CD4-positive, alpha-beta T cell treated with Interferon alpha-2 for 1 hour (primary cell): ENCODE data around the gene ECHDC1.
A peak's percentile ranks its signal among the peaks of the same experiment; 100 is the strongest.
"Not testable (repeated sequence)": the region's sequence is repeated elsewhere in the genome, so short reads cannot be mapped to it uniquely, and the experiment has no call there.

ENCODE experiments used
- DNase-seq, 2 donors: peaks; one replicate each; pipeline ENCODE4 v3.0.0-alpha.2; 2020 to 2022

The ECHDC1 gene, protein sequence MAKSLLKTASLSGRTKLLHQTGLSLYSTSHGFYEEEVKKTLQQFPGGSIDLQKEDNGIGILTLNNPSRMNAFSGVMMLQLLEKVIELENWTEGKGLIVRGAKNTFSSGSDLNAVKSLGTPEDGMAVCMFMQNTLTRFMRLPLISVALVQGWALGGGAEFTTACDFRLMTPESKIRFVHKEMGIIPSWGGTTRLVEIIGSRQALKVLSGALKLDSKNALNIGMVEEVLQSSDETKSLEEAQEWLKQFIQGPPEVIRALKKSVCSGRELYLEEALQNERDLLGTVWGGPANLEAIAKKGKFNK

DNA sequence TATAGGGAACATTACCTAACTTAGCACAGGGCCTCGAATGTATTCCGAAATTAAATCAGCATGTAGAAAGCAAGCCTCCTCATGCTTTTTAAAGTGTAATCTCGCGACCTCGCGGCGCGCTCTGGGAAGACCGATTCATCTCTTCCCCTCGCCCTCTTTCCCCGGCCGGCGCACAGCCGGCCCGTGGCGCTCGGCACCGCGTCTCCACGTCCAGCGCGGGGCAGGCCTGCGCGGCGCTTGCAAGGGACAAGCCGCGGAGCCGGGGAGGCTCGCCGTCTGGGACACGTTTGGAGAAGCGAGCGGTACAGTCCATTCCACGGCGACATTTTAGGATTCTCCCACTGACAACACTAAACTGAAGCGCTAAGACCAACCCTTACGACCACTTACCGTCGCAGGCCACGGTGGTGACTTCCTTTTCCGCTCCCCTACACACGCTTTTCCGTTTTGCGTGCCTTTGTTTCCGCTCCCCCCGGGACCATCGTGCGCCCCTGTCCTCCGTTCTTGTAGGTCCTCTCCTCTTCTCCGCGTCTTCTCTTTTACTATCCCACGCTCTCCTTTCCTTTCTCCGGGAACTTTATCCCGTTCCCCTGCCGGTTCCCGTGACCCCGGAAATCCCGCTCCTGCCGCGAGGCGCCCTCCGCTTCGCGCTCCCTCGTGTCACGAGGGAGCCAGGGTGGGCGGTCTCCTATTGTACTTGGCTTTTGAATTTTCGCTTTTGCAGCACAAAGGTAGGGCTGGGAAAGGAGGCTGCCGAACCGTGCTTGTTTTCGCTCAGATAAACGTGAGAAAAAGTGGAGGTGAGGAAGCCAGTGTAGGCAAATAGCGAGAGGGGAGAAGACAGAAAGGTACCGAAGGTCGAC is at the start of gene ECHDC1:
Gene ECHDC1 (minus strand): TSS at position 664 of the 863 bp plus-strand sequence. CDS start 12,581 bp downstream, outside the sequence.
- DNase-seq: peak; percentile 63 to 72

DNA sequence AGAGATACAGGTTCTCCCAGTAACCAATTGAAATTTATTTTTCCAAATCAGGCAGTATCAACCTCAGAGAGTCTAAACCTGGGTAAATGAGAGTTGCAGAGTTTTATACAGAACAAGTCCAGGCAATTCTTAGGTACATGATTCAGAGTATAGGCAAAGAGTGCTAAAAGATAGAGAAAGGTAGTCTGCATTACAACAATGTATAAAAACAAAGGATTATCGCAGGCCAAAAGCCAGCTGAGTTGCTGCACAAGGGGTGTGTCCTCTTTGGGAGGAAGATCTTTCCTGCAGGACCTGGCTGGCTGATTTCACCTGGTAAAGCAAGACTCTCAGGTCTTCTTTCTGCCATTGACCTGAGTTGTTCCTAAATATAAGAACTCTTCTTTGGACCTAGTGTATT is 48.9 kb upstream of the ECHDC1 start:
- no peak for DNase-seq

DNA sequence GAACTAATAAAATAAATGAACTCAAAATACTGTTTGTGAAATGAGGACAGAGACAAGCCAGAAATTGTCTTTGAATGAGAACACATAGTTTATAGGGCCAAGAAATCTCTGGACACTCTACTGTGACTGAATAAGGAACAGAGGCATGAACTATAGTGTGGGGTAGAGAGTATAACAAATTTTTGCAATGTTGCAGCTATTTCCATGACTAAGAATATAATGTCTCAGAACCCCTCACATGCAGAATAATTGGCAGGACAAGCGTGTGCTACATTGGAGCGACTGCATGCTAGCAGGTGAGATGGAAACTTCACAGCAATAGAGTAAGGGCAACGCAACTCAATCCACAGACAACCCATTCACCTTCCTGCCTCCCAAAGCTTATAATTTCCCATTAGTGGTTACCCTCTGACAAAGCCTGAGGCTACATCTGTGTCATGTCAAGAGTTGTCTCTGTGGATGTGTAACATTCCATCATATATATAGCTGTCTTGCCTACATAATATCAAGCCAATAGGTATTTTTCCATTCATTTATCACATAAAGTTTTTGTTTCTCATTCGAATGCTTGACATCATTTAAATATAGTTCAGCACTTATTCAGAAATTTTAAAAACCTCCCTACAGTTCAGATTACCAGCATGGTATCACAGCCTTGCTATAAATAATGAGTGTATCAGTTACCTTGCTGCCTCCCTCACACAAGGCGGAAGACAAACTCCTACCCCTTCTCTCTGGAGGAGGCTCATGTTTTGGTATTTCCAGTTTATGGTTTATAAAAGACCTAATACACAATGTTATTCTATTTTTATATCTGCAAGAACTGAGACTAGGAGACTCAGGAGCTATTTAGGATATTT is 47.9 kb upstream of the ECHDC1 start:
- DNase-seq: no peak

DNA sequence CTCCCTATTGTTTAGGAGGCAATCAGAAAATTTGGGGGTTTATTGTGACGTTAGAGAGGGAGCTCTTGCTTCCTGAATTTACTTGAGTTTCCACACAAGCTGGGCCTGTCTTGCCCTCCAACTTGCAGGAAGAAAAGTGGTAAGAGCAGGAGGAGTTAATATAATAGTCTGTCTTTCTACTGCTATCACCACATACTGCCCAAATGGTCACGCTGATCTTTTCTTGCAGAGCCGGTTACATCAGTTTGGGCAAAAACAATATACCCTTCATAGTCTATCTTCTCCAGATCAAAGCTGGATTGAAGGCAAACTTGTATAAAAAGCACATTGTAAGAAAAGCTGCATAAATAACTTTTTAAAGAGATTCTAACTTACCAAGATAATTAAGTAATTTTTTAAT is 46.3 kb upstream of the ECHDC1 start:
- no peak for DNase-seq

DNA sequence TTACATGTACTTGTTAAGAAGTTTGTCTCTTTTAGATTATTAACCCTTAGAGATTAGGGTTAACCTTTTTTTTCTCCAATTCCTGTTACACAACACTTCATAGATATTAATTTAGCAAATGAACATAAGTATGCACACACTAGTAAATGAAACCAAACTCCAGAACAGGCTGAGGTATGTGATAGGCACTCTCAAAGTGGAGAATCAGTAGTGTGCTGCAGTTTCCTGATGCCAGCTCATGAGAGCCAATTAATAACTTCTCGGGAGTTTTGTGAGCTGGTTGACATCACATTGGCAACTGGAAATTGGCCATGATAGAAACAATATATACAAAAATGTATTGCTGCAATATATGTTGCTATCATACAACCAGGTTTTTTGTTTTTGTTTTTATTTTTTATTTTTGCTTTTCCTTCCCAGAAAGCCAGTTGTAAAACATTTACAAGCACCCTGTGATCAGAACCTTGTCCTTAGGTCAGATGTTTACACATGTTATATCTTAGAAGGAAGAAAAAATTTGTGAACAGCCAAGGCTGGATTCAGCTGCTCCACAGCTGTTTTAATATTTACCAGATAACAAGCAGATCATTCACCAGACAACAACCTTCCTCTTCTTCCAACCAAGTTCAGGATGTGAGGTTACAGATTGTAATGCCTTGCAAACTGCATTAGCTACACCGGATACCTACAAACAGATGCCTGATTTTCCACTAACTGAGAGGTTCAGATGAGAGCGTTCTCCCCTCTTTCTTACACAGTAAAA is 42.4 kb upstream of the ECHDC1 start:
- no peak for DNase-seq

DNA sequence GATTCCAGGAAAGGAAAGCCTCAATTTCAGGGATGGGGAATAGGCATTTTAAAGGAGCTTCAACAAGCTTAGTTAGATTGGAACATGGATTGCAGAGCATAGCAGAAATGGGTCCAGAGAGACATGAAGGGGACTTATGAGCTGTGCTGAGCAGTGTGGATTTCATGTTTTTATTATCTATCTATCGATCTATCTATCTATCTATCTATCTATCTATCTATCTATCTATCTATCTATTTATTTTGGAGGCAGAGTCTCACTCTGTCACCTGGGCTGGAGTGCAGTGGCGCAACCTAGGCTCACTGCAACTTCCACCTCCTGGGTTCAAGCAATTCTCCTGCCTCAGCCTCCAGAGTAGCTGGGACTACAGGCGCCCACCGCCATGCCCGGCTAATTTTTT is 41.4 kb upstream of the ECHDC1 start:
- not testable (repeated sequence) for DNase-seq

DNA sequence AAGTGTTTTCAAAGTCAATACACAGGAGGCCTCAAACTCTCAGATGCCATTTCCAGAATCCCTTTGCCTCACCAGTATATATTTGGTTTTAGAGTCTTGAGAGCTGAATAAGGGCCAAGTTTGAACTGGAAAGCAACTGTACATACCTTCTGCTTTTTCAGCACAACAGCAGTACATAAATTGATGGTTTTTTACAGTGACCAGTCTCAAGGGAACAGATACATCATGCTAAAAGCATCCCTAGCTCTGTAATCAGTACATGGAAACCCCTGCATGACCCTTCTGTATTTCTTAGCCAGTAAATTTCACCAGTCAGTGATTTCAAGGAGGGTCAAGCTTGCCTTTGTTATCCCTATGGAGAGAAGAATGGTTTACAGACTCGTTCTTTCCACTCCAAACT is 40.6 kb upstream of the ECHDC1 start:
- DNase-seq: no peak

DNA sequence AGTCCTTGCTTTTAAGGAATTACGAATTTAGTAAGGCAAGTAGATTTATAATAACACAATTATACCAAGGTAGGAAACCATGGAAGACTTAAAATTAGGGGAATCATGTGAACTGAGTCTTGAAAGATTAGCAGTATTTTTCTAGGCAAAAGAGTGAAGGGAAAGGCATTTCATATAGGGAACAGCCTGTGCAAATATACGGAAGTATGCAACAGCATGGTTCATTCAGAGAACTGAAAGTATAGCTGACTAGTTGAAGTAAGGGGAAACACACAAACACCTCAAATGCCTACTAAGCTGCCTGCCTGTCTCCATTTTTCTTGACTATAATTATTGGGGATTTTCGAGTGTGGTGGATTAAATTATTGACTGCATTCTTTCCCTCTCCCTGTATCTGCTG is 39.0 kb upstream of the ECHDC1 start:
- no peak for DNase-seq

DNA sequence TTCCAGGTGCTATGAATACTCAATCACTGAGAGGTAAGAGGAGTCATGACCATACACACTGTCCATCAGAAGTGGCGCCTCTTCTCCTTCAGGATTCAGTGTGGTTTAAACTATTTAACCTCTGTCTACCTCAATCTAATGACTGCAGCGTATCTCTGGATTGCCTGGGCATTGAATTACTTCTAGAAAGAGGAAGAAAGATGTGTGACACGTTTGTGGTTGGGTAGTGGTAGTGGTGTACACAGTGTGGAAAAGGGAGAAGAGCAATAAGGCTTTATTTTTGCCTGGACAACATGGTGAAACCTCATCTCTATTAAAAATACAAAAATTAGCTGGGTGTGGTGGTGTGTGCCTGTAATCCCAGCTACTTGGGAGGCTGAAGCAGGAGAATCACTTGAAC is 38.0 kb upstream of the ECHDC1 start:
- no peak for DNase-seq

DNA sequence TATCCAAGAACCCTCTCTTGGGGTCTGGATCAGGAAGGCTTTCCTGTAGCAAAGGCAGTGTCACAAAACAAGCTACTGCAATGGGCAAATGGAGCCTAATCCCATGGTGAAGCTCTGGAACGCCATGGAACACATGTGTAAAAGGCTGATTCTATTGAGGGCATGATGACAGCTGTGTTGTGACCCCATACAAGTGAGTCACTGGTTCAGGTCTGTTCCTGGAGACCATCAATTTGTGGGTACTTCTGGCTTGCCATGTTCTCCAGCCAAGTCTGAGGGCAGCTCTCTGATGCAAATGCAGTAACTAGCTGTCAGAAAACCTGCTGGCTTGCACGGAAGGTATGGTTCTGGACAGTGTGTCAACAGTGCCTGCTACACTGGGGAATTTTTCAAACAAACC is 33.3 kb upstream of the ECHDC1 start:
- no peak for DNase-seq

DNA sequence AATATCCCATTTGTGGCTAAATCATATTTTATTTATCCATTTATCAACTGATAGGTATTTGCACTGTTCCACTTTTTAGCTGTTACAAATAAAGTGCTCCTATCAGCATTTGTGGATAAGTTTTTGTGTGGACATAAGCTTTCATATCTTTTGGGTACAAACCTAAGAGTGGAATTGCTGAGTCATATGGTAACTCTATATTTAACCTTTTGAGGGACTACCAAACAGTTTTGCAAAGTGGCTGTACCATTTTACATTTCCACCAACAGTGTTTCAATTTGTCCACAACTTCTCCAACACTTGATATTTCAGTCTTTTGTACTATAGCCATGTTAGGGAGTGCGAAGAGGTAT is 23.6 kb upstream of the ECHDC1 start:
- DNase-seq: no peak

DNA sequence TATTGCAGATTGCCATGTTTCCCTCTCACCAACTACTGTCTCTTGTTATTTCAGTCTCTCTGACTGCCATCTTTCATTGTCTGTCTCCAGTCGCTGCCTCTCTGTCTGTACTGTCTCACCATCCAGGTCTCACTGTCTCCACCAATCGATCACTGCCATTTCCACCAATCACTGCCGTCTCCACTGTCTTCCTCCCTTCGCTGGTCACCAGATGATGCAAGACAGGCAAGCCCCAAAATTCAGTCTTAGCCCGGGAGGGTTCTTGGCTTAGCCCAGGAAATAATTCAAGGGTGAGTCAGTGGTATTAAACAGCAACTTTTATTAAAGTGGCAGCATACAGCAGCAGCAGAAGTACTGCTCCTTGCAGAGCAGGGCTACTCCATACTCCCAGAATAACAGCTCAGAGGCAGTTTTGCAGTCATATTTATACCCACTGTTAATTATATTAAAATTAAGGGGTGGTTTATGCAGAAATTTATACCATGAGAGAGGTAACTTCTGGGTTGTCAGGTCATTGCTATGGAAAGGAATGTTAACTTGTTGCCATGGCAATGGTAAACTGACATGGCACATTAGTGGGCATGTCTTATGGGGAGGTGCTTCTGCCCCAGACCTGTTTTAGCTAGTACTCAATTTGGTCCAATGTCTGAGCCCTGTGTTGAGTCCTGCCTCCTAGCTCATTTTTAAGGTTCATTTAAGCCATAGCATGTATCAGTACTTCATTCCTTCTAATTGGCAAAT is 23.0 kb upstream of the ECHDC1 start:
- DNase-seq: peak in 1 of 2 donors; percentile 44

DNA sequence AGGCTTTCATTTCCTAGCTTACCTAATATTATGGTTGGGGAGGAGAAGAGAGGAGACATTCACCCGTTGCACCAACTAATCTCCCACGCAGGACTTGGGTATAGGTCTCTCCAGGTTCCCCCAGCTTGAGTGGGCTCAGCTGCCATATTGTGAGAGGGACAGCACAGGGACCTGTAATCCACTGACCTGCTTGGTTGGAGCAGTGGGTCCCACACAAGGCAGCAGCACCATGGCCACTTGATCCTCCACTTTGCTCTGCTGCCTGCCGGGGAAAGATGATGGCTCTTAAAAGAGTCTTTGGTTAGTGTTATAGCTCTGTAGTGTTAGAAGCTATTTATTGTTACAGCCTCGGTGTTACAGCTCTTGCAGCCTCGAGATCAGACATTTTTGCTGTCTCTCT is 22.5 kb upstream of the ECHDC1 start:
- no peak for DNase-seq

DNA sequence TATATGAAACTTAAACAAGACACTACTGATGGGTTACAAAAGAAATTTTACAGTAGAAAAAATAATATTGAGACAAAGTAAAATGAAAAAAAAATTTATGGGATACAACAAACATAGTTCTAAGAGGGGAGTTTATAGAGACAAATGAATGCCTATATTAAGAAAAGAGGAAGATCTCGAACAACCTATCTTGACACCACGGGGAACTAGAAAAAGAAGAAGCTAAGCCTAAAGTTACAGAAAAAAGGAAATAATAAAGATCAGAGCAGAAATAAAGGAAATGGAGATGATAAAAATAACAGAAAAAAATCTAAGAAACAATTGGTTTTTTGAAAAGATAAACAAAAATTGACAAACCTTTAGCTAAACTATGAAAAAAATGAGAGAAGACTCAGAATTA is 9.1 kb upstream of the ECHDC1 start:
- DNase-seq: no peak

DNA sequence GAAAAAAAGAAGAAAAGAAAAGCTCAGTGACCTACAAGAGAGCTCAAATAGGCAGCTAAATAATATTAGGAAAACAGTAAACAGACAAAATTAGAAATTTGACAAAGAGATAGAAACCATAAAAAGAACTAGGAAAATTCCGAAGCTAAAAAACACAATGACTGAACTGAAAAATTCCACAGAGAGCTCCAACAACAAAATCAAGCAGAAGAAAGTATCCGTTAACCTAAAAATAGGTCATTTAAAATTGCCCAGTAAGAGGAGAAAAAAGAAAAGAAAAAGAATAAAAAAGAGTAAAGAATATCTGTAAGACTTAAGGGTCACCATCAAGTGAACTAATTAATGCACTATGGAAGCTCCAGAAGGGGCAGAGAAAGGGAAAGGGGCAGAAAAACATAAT is 6.6 kb upstream of the ECHDC1 start:
- no peak for DNase-seq

DNA sequence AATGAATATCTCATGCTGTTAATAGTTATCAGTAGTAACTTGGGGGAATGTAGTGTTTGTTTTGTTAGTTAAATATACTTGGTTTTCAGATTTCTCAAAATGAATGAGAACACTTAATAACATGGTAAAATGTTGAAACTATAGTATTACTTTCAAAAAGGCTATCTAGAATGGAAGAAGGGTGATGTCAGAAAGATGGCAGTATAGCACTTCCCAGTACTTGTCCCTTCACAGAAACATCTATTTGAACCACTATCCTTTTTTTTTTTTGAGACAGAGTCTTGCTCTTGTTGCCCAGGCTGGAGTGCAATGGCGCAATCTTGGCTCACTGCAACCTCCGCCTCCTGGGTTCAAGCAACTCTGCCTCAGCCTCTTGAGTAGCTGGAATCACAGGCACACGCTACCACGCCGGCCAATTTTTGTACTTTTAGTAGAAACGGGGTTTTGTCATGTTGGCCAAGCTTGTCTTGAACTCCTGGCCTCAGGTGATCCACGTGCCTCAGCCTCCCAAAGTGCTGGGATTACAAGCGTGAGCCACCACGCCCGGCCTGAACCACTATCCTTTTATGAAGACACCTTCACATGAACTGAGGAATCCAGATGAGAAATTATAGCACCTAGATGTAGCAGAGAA is 4.7 kb upstream of the ECHDC1 start:
- DNase-seq: no peak

DNA sequence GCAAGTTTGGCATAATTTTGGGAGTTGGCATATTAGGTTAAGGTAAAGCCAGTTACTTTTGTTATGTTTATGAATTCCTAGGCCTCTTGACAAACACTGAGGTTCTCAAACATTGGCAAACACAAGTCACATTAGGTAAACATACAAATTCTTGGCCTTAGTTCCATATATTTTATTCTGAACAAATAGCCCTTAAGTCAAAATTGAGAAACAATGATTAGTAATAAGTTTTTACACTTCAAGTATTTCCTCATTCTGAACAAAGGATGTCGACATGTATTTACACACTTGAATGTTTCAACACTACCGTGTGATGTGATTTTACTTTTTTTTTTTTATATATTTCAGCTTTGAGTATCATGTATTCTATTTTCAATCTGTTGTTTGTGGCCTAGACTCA is 3.8 kb upstream of the ECHDC1 start:
- no peak for DNase-seq

DNA sequence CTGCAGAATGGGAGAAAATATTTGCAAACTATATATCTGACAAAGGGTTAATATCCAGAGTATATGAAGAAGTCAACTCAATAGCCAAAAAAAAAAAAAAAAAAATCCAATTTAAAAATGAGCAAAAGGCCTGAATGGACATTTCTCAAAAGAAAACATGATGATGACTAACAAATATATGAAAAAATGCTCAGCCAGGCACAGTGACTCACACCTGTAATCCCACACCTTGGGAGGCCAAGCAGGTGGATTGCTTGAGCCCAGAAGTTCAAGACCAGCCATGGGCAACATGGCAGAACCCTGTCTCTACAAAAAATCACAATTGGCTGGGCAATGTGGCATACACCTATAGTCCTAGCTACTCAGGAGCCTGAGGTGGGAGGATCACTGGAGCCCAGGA is 2.1 kb upstream of the ECHDC1 start:
- DNase-seq: no peak

DNA sequence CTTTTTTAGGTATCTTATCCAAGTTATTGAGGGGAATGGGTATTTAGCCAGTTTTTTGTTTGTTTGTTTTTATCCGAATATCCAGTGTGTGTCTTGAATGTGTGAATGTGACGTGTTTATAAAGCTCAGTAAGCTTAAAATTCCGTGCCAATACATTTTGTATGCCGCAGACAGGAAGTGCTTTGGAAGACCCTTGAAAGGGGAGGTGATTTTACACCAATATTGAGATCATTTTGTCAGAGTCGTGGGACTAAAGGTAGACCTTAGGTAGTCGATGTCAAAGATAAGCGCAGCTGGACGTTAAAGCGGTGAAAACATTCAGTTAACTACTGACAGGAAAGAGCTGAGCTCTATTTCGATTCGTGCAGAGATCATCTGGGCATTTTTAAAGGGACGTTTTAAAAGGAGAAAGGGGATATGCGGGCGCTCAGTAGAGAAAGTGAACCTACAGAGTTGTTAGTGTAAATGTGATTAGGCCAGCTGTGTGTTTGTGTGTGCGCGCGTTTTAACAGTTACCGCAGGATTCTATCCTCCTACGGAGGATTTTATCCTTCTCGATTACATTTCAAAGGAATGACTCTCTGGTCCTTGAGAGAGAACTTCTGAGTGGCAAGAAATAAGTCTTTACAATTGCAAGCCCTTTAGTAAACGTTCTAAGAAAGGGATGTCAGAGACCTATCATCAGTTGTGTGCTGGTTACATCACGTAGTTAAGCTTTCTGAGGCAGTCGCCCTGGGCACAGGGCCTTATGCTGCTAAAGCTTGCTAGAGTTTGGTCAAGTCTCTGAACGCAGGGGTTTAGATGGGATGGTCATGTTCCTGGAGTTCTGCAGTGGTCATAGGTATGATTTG is 625 bp upstream of the ECHDC1 start:
- no peak for DNase-seq

DNA sequence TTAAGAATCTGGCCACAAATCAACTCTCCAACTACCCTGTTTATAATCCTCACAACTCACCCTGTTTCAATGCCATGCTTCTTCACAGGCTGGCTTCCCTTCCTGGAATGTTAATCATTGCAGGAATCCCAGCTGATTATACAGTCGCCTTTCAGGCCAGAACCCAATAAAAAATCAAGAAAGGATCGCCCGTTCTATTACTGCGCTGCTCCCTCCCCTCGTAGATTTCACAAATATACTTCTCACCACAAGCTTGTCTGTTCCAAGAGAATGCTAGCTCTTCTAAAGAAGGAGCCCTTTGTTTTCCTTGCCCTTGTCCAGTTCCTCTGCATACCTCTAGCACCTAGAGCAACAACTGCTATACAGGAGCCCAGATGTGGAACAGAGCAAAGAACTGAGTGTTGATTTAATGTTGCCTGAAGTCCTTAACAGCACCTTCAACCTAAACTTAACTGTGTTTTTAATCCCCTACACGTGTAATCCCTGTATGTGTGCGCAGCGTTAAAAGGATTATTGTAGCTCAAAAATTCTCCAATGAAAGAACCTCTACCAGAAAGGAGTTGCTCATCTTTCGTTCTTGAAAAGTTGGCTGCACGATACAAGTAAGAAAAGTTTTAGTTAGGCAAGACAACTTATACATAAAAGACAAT is 988 bp downstream of the ECHDC1 start:
- DNase-seq: no peak
